ENCODE measurements around the gene LAMTOR2.
A peak's percentile ranks its signal among the peaks of the same experiment; 100 is the strongest.

Gene LAMTOR2

DNA sequence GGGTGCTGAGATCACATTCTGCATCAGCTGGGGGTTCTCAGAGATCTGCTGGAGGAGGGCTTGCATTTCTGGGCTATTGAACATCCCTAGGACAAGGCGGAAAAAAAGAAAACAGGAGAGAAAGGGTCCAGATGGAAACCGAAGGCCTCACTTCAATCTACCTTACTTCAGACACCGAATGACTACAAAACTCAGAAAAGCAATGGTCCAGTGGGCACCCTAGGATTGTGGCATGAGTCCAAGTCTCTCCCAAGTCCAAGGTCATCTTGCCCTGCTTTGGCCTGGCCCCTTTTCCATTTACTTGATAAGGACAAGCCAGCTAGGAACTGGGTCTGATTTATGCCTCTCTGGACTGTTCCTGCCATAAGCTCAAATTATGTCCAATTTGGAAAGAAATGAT is 11.8 kb upstream of the LAMTOR2 start:
- Histone ChIP-seq H4K91ac (ENCODE audit: low read length) (no peak overlapping the region), H2AK5ac (ENCODE audit: low read length, severe bottlenecking) (no peak overlapping the region), H3K27me3 (ENCODE audit: control insufficient read depth in 1 of 2, insufficient read depth in 1 of 2, low read length in 2 of 2) (no peaks in the 10 kb centered on the region), H3K14ac (ENCODE audit: low read length in 2 of 2) (no peak overlapping the region), H3K36me3 (ENCODE audit: control insufficient read depth in 1 of 2, insufficient read depth in 2 of 2, low read depth in 1 of 2, low read length in 2 of 2) (peaks cover 45 to 49% of the 10 kb centered on the region in 2 experiments), H2BK12ac (ENCODE audit: low read length in 2 of 2) (no peak overlapping the region), H3K4me2 (ENCODE audit: low read length, poor library complexity, severe bottlenecking) (no peak overlapping the region), H3K79me1 (replicated peaks; ENCODE audit: low read length, poor library complexity, severe bottlenecking) (no peaks in the 10 kb centered on the region), H2BK15ac (ENCODE audit: low read depth, poor library complexity, severe bottlenecking) (no peak overlapping the region), H3K4me3 (ENCODE audit: insufficient read depth in 1 of 2, low read depth in 1 of 2, low read length in 2 of 2) (no peak overlapping the region), H4K8ac (ENCODE audit: low read length) (no peak overlapping the region), H3K4me1 (ENCODE audit: control insufficient read depth, insufficient read depth, low read depth, low read length) (peaks cover 6% of the 10 kb centered on the region), H3K23ac (ENCODE audit: low read length in 2 of 2) (no peak overlapping the region), H3K9ac (ENCODE audit: low read length) (no peak overlapping the region), H3K18ac (ENCODE audit: low read depth in 1 of 2, low read length in 2 of 2) (no peak overlapping the region), H2BK5ac (ENCODE audit: low read depth, low read length, poor library complexity, severe bottlenecking) (no peak overlapping the region), H3K9me3 (ENCODE audit: control insufficient read depth, low read length) (no peaks in the 10 kb centered on the region), H2AFZ (ENCODE audit: low read depth, low read length) (no peak overlapping the region), H3K27ac (ENCODE audit: low read length, poor library complexity, severe bottlenecking) (no peak overlapping the region), H2BK120ac (ENCODE audit: low read depth, low read length) (no peak overlapping the region), H3K4ac (ENCODE audit: low read depth in 1 of 2, low read length in 2 of 2) (no peak overlapping the region)
- 96% methylated on average over 3 of the region's 3 CpGs for WGBS
- DNase-seq, result no peak

DNA sequence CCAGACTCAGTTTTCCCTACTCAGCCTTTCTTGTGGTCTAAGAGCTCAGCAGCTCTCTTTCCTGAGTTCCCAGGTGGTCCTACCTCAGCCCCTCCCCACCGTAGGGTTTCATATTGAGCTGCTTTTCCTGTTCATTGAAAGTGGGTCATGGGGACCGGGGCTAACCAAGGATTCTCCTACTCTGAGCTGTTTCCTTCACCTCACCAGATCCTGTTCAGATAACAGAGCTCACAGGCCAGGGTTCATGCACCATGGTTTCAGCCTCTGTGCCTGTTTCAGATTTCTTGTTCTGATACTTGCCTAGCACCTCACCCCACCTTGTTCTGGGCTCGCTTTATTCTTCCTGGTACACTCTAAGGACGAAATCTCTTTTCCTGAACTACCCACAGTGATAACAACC is 9.5 kb upstream of the LAMTOR2 start:
- DNase-seq, result no peak
- Histone ChIP-seq H2AFZ (ENCODE audit: low read depth, low read length) (no peak overlapping the region), H3K4ac (ENCODE audit: low read depth in 1 of 2, low read length in 2 of 2) (no peak overlapping the region), H2AK5ac (ENCODE audit: low read length, severe bottlenecking) (no peak overlapping the region), H4K8ac (ENCODE audit: low read length) (no peak overlapping the region), H3K23ac (ENCODE audit: low read length in 2 of 2) (no peak overlapping the region), H3K9me3 (ENCODE audit: control insufficient read depth, low read length) (no peaks in the 10 kb centered on the region), H3K36me3 (ENCODE audit: control insufficient read depth in 1 of 2, insufficient read depth in 2 of 2, low read depth in 1 of 2, low read length in 2 of 2) (peaks cover 46 to 66% of the 10 kb centered on the region in 2 experiments), H4K91ac (ENCODE audit: low read length) (no peak overlapping the region), H2BK15ac (ENCODE audit: low read depth, poor library complexity, severe bottlenecking) (no peak overlapping the region), H3K14ac (ENCODE audit: low read length in 2 of 2) (no peak overlapping the region), H3K4me3 (ENCODE audit: insufficient read depth in 1 of 2, low read depth in 1 of 2, low read length in 2 of 2) (no peak overlapping the region), H3K9ac (ENCODE audit: low read length) (no peak overlapping the region), H3K4me2 (ENCODE audit: low read length, poor library complexity, severe bottlenecking) (no peak overlapping the region), H3K4me1 (ENCODE audit: control insufficient read depth, insufficient read depth, low read depth, low read length) (peaks cover 7% of the 10 kb centered on the region), H2BK5ac (ENCODE audit: low read depth, low read length, poor library complexity, severe bottlenecking) (no peak overlapping the region), H3K18ac (ENCODE audit: low read depth in 1 of 2, low read length in 2 of 2) (no peak overlapping the region), H2BK120ac (ENCODE audit: low read depth, low read length) (no peak overlapping the region), H3K27me3 (ENCODE audit: control insufficient read depth in 1 of 2, insufficient read depth in 1 of 2, low read length in 2 of 2) (no peaks in the 10 kb centered on the region), H3K79me1 (replicated peaks; ENCODE audit: low read length, poor library complexity, severe bottlenecking) (peaks cover 6% of the 10 kb centered on the region), H3K27ac (ENCODE audit: low read length, poor library complexity, severe bottlenecking) (no peak overlapping the region), H2BK12ac (ENCODE audit: low read length in 2 of 2) (no peak overlapping the region)
- 99% methylated on average over 4 of the region's 4 CpGs for WGBS

DNA sequence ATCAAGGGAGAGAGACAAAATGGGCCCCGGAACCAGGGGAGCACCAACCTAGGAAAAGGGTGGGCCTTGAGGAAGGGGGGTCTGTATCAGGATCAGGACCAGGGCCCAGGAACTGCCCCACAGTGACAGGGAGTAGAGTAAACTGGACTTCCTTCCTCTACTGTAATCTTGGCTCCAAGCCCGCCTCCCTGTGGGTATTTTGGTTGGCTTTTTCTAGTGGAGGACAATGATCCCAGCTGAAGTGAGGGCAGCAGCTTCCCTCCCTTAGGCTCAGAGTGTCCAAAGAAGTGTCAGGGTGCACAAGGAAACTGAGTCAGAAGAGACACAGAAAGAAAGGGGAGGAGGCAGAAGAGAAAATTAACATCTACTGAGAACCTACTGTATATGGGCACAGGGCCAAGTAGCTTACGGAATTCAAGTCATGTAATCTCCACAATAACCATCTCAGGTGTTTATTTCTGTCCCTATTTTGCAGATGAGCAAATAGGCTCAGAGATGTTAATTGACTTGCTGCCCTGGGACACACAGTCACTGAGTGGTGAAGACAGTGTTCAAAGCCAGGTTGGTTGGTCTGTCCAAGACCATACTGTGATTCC is 5.8 kb upstream of the LAMTOR2 start:
- Histone ChIP-seq H4K91ac (ENCODE audit: low read length) (no peak overlapping the region), H3K9me3 (ENCODE audit: control insufficient read depth, low read length) (no peaks in the 10 kb centered on the region), H2BK15ac (ENCODE audit: low read depth, poor library complexity, severe bottlenecking) (no peak overlapping the region), H2AFZ (ENCODE audit: low read depth, low read length) (no peak overlapping the region), H3K4me3 (ENCODE audit: insufficient read depth in 1 of 2, low read depth in 1 of 2, low read length in 2 of 2) (no peak overlapping the region), H3K27ac (ENCODE audit: low read length, poor library complexity, severe bottlenecking) (no peak overlapping the region), H3K4me1 (ENCODE audit: control insufficient read depth, insufficient read depth, low read depth, low read length) (peaks cover 7% of the 10 kb centered on the region), H3K79me1 (replicated peaks; ENCODE audit: low read length, poor library complexity, severe bottlenecking) (peaks cover 27% of the 10 kb centered on the region), H3K4ac (ENCODE audit: low read depth in 1 of 2, low read length in 2 of 2) (no peak overlapping the region), H3K23ac (ENCODE audit: low read length in 2 of 2) (peak overlapping the region in 1 of 2 experiments; percentile 14), H4K8ac (ENCODE audit: low read length) (no peak overlapping the region), H2AK5ac (ENCODE audit: low read length, severe bottlenecking) (no peak overlapping the region), H3K27me3 (ENCODE audit: control insufficient read depth in 1 of 2, insufficient read depth in 1 of 2, low read length in 2 of 2) (no peaks in the 10 kb centered on the region), H3K14ac (ENCODE audit: low read length in 2 of 2) (no peak overlapping the region), H2BK12ac (ENCODE audit: low read length in 2 of 2) (no peak overlapping the region), H3K9ac (ENCODE audit: low read length) (no peak overlapping the region), H2BK120ac (ENCODE audit: low read depth, low read length) (no peak overlapping the region), H2BK5ac (ENCODE audit: low read depth, low read length, poor library complexity, severe bottlenecking) (no peak overlapping the region), H3K4me2 (ENCODE audit: low read length, poor library complexity, severe bottlenecking) (no peak overlapping the region), H3K36me3 (ENCODE audit: control insufficient read depth in 1 of 2, insufficient read depth in 2 of 2, low read depth in 1 of 2, low read length in 2 of 2) (peaks cover 43 to 45% of the 10 kb centered on the region in 2 experiments), H3K18ac (ENCODE audit: low read depth in 1 of 2, low read length in 2 of 2) (no peak overlapping the region)
- no peak for DNase-seq
- WGBS, result 91% methylated on average over 3 of the region's 3 CpGs

DNA sequence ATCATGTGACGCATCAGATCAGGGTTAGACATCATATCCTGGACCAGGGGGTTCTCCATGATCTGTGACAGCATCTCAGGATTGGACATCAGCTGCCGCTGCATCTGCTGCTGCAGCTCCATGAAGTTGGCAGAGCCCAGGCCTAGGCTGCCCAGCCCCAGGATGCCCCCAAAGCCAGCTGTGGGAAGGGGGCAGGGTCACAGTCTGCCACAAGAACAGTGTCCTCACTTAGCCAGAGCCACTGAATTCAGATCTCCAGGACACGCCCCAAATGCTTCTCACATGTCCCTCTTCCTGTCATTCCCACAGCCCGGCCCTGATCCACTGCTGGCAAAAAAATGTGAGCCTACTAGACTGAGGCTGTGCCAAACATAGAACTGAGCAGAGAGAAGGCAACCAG is 4.2 kb upstream of the LAMTOR2 start:
- H2BK120ac ChIP-seq (ENCODE audit: low read depth, low read length), result no peak overlapping the region
- no peak for DNase-seq
- H3K4me1 ChIP-seq (ENCODE audit: control insufficient read depth, insufficient read depth, low read depth, low read length), result peaks cover 9% of the 10 kb centered on the region
- no peak overlapping the region for H2AK5ac ChIP-seq (ENCODE audit: low read length, severe bottlenecking)
- no peaks in the 10 kb centered on the region for H3K27me3 ChIP-seq (ENCODE audit: control insufficient read depth in 1 of 2, insufficient read depth in 1 of 2, low read length in 2 of 2)
- no peak overlapping the region for H4K8ac ChIP-seq (ENCODE audit: low read length)
- no peak overlapping the region for H3K14ac ChIP-seq (ENCODE audit: low read length in 2 of 2)
- no peak overlapping the region for H3K4ac ChIP-seq (ENCODE audit: low read depth in 1 of 2, low read length in 2 of 2)
- H3K4me2 ChIP-seq (ENCODE audit: low read length, poor library complexity, severe bottlenecking), result no peak overlapping the region
- H3K23ac ChIP-seq (ENCODE audit: low read length in 2 of 2), result no peak overlapping the region
- H2BK15ac ChIP-seq (ENCODE audit: low read depth, poor library complexity, severe bottlenecking), result no peak overlapping the region
- no peak overlapping the region for H3K9ac ChIP-seq (ENCODE audit: low read length)
- H3K27ac ChIP-seq (ENCODE audit: low read length, poor library complexity, severe bottlenecking), result no peak overlapping the region
- no peaks in the 10 kb centered on the region for H3K9me3 ChIP-seq (ENCODE audit: control insufficient read depth, low read length)
- no peak overlapping the region for H2BK12ac ChIP-seq (ENCODE audit: low read length in 2 of 2)
- no peak overlapping the region for H2BK5ac ChIP-seq (ENCODE audit: low read depth, low read length, poor library complexity, severe bottlenecking)
- no peak overlapping the region for H3K18ac ChIP-seq (ENCODE audit: low read depth in 1 of 2, low read length in 2 of 2)
- no peak overlapping the region for H4K91ac ChIP-seq (ENCODE audit: low read length)
- H3K79me1 ChIP-seq (replicated peaks; ENCODE audit: low read length, poor library complexity, severe bottlenecking), result peaks cover 29% of the 10 kb centered on the region
- WGBS, result 87% methylated on average over 4 of the region's 4 CpGs
- H3K36me3 ChIP-seq (ENCODE audit: control insufficient read depth in 1 of 2, insufficient read depth in 2 of 2, low read depth in 1 of 2, low read length in 2 of 2), result peaks cover 33 to 34% of the 10 kb centered on the region in 2 experiments
- H2AFZ ChIP-seq (ENCODE audit: low read depth, low read length), result no peak overlapping the region
- H3K4me3 ChIP-seq (ENCODE audit: insufficient read depth in 1 of 2, low read depth in 1 of 2, low read length in 2 of 2), result no peak overlapping the region
